GM12872 (cell line): ENCODE measurements around the gene PNKP.

ENCODE experiments used
- TF ChIP-seq, protein P1 (sequence below): IDR thresholded peaks from 3 replicates; pipeline ENCODE4 v1.5.1; 2011; ENCODE audit warnings: low read depth, mild to moderate bottlenecking, low read length, moderate library complexity; ENCODE audit not compliant: insufficient read depth

PNKP gene

DNA sequence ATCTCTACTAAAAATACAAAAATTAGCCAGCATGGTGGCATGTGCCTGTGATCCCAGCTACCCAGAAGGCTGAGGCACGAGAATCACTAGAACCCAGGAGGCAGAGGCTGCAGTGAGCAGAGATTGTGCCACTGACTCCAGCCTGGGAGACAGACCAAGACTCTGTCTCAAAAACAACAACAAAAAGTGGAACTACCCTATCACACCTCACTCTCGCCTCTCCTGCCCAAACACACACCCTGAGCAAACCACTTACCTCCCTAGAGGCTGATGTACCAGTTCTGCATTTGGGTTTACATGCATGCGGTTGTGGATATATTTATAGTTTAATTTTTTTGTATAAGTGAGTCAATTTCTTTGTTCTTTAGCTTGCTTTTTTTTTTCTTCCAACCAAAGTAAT is 24.1 kb downstream of the PNKP start:
- TF ChIP-seq, protein P1, sequence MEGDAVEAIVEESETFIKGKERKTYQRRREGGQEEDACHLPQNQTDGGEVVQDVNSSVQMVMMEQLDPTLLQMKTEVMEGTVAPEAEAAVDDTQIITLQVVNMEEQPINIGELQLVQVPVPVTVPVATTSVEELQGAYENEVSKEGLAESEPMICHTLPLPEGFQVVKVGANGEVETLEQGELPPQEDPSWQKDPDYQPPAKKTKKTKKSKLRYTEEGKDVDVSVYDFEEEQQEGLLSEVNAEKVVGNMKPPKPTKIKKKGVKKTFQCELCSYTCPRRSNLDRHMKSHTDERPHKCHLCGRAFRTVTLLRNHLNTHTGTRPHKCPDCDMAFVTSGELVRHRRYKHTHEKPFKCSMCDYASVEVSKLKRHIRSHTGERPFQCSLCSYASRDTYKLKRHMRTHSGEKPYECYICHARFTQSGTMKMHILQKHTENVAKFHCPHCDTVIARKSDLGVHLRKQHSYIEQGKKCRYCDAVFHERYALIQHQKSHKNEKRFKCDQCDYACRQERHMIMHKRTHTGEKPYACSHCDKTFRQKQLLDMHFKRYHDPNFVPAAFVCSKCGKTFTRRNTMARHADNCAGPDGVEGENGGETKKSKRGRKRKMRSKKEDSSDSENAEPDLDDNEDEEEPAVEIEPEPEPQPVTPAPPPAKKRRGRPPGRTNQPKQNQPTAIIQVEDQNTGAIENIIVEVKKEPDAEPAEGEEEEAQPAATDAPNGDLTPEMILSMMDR, result no peak

DNA sequence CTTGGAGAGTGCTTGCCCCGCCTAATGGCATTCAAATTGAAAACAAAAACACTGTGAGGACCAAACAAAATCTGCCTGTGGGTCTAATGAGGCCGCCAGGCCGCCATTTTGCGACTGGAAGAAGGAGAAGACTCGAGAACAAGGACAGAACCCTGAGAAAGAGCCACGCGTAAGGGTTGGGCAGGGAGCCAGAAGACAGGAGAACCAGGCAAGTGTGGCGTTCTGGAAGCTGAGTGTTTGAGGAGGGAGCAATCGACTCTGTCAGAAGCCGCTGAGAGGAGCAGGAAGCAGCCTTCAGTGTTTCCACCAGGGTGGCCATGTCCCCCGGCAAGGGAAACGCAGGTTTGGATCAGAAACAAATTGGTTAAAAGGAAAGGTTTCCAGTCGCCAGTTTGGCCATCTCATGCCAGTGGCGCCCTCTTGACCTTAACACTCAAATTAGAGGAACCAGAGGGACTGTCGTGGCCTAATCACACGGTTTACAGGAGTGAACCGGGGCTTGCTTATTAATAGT is 26.6 kb downstream of the PNKP start:
- TF ChIP-seq, protein P1, result no peak

DNA sequence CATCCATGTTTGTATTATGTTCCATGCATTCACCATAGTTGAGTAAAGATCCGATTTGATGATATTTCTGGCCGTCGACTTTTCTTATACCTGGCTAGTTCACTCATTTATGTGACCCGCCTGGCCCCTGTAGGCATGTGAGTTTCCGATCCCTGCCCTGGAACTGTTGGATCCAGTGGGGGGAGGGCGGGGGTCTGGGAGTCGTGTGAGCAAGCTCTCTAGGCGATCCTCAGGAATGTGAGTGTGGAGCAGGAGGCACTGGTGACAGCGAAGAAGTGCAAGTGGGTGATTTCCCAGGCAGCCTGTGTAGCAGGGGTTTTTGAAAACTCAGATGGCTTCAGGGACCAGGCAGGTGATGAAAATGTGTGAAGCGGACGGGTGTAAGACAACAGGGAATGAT is 27.1 kb downstream of the PNKP start:
- TF ChIP-seq, protein P1, result no peak

GRCh38 chr19:49839713-49840112 is 27.7 kb downstream of the PNKP start:
- TF ChIP-seq, protein P1, result no peak

DNA sequence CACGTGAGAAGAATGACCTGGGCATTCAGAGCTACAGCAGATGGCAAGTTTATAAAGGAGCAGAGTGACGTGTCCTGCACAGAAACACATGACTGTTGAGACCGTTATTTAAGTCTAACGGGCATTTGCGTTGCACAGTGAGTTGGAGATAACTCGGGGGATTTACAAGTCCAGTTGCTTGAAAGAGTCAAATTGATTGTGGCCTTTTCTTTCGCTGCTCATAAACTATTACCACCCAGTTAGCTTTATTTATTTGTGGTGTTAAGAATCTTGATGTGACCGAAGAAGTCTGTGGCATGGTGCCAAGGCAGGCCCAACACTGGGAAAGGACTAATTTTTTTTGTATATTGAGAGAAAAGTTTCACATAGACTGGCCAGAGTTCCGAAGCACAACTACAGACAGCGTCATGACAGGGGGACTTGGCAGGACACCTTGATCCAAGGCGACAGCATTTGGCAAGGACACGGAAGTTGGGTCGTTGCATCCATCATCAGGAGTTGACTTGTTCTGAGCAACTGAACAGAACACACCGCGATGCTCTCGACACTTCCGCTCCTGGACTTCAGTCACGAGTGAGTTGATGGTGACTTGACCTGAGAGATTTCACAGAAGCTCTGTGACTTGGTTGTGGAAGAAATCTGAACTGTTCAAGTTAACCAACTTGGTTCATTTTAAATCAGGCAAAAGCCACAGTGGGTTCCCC is 28.3 kb downstream of the PNKP start:
- TF ChIP-seq, protein P1, result no peak

DNA sequence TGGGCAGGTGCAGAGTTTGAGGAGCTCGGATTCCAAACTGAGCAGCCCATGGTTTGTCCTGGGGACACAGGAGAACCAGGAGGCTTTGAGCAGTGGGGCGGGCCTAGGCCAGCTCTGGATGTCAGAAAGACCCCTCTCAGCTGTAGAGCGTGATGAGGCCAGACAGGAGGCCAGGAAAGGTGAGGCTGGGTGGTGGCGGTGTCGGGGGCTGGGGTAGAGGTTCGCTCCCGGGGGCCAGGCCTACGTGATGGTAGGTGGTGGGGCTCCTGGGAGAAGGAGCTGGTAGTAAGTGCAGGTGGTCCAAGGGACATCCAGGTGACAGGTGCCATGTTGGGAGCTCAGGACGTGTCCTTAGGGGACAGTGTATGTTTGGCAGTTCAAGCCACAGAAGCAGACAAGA is 30.0 kb downstream of the PNKP start:
- TF ChIP-seq, protein P1, result no peak

GRCh38 chr19:49837009-49837310 is 30.4 kb downstream of the PNKP start:
- TF ChIP-seq, protein P1, result no peak
